HEK293 (cell line): ENCODE results near the gene SLC39A11.

Experiments
- SCRT1 ChIP-seq: fragments of 450-650 bp; formaldehyde crosslinking; IDR thresholded peaks from 2 replicates; pipeline ENCODE4 v1.5.1; 2016; ENCODE audit warnings: missing biosample characterization, missing genetic modification characterization, borderline replicate concordance
- WT1 ChIP-seq: fragments of 450-650 bp; formaldehyde crosslinking; IDR thresholded peaks from 2 replicates; pipeline ENCODE4 v1.5.1; 2016; ENCODE audit warnings: missing biosample characterization, missing genetic modification characterization
- ZNF274 ChIP-seq, 2 experiments: fragments of 200-500 bp in 1 of 2; fragments of 450-650 bp in 1 of 2; sonication (Bioruptor generic) in 1 of 2; formaldehyde crosslinking in 1 of 2; IDR thresholded peaks; 2 replicates each; pipeline versions ENCODE4 v1.5.1 to v1.6.1; 2014 to 2016; ENCODE audit warnings: borderline replicate concordance in 1 of 2, inconsistent platforms in 1 of 2, low read length in 1 of 2, missing biosample characterization in 1 of 2, missing genetic modification characterization in 1 of 2
- ZNF350 ChIP-seq: fragments of 450-650 bp; formaldehyde crosslinking; IDR thresholded peaks from 2 replicates; pipeline ENCODE4 v1.5.0; 2017; ENCODE audit warnings: missing biosample characterization, mild to moderate bottlenecking, missing genetic modification characterization
- TF ChIP-seq, protein P1 (sequence below): fragments of 450-650 bp; formaldehyde crosslinking; IDR thresholded peaks from 2 replicates; pipeline ENCODE4 v1.5.1; 2016; ENCODE audit warnings: missing biosample characterization, missing genetic modification characterization
- TF ChIP-seq, protein P2 (sequence below): fragments of 450-650 bp; formaldehyde crosslinking; IDR thresholded peaks from 2 replicates; pipeline ENCODE4 v1.5.0; 2017; ENCODE audit warnings: missing biosample characterization, missing genetic modification characterization, borderline replicate concordance

DNA sequence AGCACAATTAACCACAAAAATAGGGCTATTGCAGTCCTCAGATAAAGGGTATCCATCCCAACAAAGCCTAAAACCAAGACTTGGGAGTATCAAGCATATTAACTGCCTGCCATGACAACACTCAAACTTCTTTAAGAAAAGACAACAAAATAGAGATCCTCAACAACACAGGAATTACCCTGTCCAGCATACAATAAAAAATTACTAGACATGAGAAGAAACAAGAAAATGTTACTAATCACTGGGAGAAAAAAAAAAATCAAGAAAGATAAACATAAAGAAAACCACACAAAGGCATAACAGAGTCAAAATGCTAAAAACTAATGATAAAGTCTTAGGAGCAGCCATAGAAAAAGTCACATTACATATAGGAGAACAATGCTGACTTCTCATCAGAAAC lies 73.9 kb downstream of the SLC39A11 start:
- TF ChIP-seq, protein P1, sequence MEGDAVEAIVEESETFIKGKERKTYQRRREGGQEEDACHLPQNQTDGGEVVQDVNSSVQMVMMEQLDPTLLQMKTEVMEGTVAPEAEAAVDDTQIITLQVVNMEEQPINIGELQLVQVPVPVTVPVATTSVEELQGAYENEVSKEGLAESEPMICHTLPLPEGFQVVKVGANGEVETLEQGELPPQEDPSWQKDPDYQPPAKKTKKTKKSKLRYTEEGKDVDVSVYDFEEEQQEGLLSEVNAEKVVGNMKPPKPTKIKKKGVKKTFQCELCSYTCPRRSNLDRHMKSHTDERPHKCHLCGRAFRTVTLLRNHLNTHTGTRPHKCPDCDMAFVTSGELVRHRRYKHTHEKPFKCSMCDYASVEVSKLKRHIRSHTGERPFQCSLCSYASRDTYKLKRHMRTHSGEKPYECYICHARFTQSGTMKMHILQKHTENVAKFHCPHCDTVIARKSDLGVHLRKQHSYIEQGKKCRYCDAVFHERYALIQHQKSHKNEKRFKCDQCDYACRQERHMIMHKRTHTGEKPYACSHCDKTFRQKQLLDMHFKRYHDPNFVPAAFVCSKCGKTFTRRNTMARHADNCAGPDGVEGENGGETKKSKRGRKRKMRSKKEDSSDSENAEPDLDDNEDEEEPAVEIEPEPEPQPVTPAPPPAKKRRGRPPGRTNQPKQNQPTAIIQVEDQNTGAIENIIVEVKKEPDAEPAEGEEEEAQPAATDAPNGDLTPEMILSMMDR (tag by site-specific recombination) = no peak
- TF ChIP-seq, protein P2, sequence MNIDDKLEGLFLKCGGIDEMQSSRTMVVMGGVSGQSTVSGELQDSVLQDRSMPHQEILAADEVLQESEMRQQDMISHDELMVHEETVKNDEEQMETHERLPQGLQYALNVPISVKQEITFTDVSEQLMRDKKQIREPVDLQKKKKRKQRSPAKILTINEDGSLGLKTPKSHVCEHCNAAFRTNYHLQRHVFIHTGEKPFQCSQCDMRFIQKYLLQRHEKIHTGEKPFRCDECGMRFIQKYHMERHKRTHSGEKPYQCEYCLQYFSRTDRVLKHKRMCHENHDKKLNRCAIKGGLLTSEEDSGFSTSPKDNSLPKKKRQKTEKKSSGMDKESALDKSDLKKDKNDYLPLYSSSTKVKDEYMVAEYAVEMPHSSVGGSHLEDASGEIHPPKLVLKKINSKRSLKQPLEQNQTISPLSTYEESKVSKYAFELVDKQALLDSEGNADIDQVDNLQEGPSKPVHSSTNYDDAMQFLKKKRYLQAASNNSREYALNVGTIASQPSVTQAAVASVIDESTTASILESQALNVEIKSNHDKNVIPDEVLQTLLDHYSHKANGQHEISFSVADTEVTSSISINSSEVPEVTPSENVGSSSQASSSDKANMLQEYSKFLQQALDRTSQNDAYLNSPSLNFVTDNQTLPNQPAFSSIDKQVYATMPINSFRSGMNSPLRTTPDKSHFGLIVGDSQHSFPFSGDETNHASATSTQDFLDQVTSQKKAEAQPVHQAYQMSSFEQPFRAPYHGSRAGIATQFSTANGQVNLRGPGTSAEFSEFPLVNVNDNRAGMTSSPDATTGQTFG (tag by site-specific recombination) = no peak
- TF ChIP-seq WT1 (tag by site-specific recombination) = no peak
- TF ChIP-seq ZNF350 = no peak
- TF ChIP-seq ZNF274 (IDR thresholded peaks at IDR 0.05; ENCODE audit: low read length) = no peak
- no peak for TF ChIP-seq ZNF274 (tag by site-specific recombination; IDR thresholded peaks at IDR 0.05; ENCODE audit: borderline replicate concordance)
- no peak for TF ChIP-seq SCRT1 (tag by site-specific recombination)
